ENCODE results near the gene GPRC5A. TPM values are rescaled to one million over a fixed set of nuclear protein-coding genes. Genes with fewer than 3 reads are reported as not detected.

The GPRC5A gene
- total RNA-seq, 2 donors from 2014 or later = 234 to 246 TPM

DNA sequence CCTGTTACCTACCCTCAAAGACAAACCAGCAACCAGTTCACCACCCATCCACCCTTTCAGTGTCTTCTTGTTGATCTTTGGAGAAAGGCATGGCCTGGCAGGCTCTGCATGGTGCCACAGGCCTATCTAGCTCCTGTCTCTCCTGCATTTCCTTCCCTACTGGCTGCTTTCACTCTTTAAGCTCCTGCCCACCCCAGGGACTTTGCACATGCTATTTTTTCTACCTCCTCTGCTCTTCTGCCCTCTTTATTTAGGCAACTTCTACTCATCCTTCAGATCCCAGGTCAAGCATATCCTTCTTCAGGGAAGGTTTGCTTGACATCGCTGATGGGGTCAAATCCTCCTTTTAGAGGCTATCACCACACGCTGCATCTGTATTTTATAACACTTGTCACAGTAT is 27.1 kb upstream of the GPRC5A start:
- H3K27ac ChIP-seq = no peak overlapping the region
- H3K4me3 ChIP-seq = no peak overlapping the region
- H3K9me3 ChIP-seq = no peaks in the 10 kb centered on the region
- no peaks in the 10 kb centered on the region for H3K36me3 ChIP-seq
- H3K9ac ChIP-seq (ENCODE audit: low read depth in 2 of 2, low read length in 2 of 2) = no peak overlapping the region
- TF ChIP-seq, protein P1, sequence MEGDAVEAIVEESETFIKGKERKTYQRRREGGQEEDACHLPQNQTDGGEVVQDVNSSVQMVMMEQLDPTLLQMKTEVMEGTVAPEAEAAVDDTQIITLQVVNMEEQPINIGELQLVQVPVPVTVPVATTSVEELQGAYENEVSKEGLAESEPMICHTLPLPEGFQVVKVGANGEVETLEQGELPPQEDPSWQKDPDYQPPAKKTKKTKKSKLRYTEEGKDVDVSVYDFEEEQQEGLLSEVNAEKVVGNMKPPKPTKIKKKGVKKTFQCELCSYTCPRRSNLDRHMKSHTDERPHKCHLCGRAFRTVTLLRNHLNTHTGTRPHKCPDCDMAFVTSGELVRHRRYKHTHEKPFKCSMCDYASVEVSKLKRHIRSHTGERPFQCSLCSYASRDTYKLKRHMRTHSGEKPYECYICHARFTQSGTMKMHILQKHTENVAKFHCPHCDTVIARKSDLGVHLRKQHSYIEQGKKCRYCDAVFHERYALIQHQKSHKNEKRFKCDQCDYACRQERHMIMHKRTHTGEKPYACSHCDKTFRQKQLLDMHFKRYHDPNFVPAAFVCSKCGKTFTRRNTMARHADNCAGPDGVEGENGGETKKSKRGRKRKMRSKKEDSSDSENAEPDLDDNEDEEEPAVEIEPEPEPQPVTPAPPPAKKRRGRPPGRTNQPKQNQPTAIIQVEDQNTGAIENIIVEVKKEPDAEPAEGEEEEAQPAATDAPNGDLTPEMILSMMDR (IDR thresholded peaks at IDR 0.05) = no peak
- DNase-seq = no peak
- H3K4me1 ChIP-seq = no peaks in the 10 kb centered on the region
- H3K27me3 ChIP-seq = no peaks in the 10 kb centered on the region
- intact Hi-C loops (cut with DNase I) = no loop called here

DNA sequence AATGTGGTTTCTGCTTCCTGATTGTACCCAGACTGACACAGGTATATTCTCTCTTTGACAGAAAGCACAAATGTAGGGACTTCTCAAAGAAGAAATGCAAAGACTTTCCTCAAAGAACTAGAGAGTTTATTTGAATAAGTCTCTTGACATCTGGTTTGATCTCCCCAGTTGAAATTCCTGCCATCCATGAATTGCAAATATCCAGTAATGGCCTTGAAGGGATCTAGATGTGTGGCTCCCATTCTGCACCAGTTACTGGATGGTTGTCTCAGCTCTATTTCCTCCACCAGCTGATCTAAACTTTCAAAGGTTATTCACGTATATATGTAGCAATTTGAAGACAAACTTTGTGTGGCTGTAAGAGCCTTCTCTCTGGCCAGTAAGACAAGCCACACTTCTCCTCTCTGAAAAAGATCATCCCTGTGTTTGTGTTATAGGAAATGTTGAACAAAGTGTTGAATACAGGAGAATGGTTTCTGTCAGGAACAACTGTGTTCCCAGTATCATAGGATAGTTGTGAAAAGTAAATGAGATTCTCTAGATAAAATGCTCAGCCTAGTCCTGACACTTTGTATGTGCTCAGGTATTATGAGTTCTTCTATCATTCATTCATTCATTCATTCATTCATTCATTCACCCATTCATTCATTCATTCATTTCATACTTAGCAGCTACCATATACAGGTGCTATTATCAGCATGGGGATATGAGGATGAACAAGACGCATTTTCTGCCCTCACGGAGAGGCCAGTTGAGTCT is 22.7 kb upstream of the GPRC5A start:
- no peak for DNase-seq
- H3K27ac ChIP-seq = no peak overlapping the region
- H3K36me3 ChIP-seq = no peaks in the 10 kb centered on the region
- intact Hi-C loops (cut with DNase I) = no loop called here
- TF ChIP-seq, protein P1 (IDR thresholded peaks at IDR 0.05) = no peak
- H3K27me3 ChIP-seq = no peaks in the 10 kb centered on the region
- H3K4me3 ChIP-seq = no peak overlapping the region
- H3K9me3 ChIP-seq = no peaks in the 10 kb centered on the region
- no peak overlapping the region for H3K9ac ChIP-seq (ENCODE audit: low read depth in 2 of 2, low read length in 2 of 2)
- no peaks in the 10 kb centered on the region for H3K4me1 ChIP-seq

DNA sequence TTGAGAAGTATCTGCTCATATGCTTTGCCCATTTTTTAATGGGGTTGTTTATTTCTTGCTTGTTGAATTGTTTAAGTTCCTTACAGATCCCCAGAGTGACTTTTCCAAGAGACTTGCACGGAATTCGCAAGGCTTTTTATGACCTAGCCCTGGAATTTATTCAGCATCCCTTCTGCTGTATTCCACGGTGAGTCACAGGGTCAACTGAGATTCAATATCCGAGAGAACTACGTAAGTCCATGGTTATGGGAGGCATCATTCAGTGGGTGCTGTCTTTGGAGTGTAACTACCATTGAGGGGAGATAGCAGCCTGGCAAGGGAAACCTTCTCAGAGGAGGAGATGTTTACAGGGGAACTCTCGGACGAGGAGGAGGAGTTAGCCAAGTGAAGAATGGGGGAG is 20.9 kb upstream of the GPRC5A start:
- no peak overlapping the region for H3K27ac ChIP-seq
- no peaks in the 10 kb centered on the region for H3K36me3 ChIP-seq
- H3K9me3 ChIP-seq = no peaks in the 10 kb centered on the region
- H3K27me3 ChIP-seq = no peaks in the 10 kb centered on the region
- no peaks in the 10 kb centered on the region for H3K4me1 ChIP-seq
- no peak for DNase-seq
- intact Hi-C loops (cut with DNase I) = no loop called here
- no peak overlapping the region for H3K4me3 ChIP-seq
- H3K9ac ChIP-seq (ENCODE audit: low read depth in 2 of 2, low read length in 2 of 2) = no peak overlapping the region
- TF ChIP-seq, protein P1 (IDR thresholded peaks at IDR 0.05) = no peak

DNA sequence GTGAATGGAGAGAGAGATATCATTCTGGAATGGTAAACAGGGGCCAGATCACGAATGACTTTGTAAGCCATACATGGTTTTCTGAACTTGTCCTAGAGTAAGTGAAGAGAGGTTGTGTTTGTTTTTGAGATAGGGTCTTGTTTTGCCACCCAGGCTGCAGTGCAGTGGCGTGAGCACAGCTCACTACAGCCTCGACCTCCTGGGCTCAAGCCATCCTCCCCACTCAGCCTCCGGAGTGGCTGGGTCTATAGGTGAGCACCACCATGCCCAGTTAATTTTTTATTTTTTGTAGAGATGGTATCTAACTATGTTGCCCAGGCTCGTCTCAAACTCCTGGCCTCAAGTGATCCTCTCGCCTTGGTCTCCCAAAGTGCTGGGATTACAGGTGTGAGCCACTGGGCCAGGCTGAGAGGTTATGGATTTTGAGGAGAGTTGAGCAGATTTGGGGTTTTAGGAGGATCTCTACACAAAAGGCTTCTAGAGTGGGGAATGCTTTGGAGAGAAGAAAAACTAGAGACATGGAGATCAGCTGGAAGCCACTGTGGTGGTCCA is 19.7 kb upstream of the GPRC5A start:
- no peaks in the 10 kb centered on the region for H3K9me3 ChIP-seq
- TF ChIP-seq, protein P1 (IDR thresholded peaks at IDR 0.05) = no peak
- H3K9ac ChIP-seq (ENCODE audit: low read depth in 2 of 2, low read length in 2 of 2) = peak overlapping the region in 1 of 2 donors; percentile 53
- DNase-seq = no peak
- H3K4me1 ChIP-seq = no peaks in the 10 kb centered on the region
- intact Hi-C loops (cut with DNase I) = no loop called here
- no peaks in the 10 kb centered on the region for H3K27me3 ChIP-seq
- H3K27ac ChIP-seq = peak overlapping the region; percentile 19
- H3K4me3 ChIP-seq = no peak overlapping the region
- H3K36me3 ChIP-seq = no peaks in the 10 kb centered on the region

DNA sequence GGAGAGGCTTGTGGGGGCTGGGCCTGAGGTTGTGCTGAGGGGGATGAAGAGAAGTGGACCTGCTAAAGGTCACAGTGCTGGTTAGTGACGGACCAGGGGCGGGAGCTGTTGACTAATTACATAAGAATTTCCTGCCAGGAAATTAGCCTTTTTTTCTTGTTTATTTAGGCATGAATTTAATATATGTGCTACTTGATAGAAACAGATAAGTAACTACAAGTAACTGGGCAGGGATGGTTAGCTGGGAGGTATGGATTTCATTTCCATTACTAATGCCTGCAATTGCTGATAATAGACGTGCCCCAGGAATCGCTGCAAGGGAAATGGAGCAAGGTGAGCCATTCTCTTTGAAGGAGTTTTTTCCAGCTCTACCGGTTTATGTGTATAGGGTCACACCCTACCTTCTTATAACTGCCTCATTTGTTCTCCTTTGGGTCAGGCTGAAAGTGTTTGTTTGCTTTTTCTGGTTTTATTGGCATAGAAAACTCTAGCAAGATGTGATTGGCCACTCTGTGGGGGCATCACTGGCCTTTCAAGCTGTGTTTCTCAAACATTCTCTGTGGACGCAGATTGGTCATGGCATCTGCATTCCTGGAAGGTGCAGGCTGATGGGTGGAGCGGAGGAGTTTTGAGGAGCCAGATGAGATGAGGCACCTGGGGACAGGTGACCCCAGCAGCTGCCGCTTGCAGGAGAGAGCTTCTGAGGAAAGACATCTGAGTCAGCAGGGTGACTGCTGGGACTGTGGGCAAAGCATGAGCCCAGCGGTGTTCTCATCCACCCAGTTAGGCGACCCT is 19.0 kb upstream of the GPRC5A start:
- intact Hi-C loops (cut with DNase I) = no loop called here
- Histone ChIP-seq H3K4me1 (no peaks in the 10 kb centered on the region), H3K4me3 (no peak overlapping the region), H3K27ac (peak overlapping the region; percentile 19), H3K27me3 (no peaks in the 10 kb centered on the region), H3K9ac (ENCODE audit: low read depth in 2 of 2, low read length in 2 of 2) (peak overlapping the region in 1 of 2 donors; percentile 53), H3K36me3 (no peaks in the 10 kb centered on the region), H3K9me3 (no peaks in the 10 kb centered on the region)
- peak; percentile 87 for DNase-seq
- TF ChIP-seq, protein P1 (IDR thresholded peaks at IDR 0.05) = no peak

All from colonic mucosa (tissue), 4 donors.